ENCODE data around the gene EHMT1. TPM values are rescaled to one million over a fixed set of nuclear protein-coding genes. Genes with fewer than 3 reads are reported as not detected.

EHMT1 gene
- total RNA-seq, 1 experiment from 2014 or later: 112 TPM

DNA sequence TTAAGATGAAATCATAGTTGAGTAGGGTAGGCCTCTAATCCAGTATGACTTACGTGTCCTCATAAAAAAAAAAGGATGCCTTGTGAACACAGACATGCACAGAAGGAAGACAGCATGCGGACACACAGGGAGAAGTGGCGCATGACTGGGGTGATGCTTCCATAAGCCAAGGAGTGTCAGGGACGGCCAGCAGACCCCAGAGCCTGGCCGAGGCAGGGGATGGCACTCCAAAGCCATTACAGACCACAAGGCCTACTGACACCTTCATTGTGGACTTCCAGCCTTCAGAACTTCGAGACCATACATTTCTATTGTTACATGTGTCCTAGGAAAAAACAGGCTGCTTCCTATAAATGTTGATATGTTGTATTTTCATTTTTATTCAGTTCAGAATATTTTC, 19.9 kb downstream of the EHMT1 start:
- Histone ChIP-seq H2BK20ac (ENCODE audit: low read depth, low read length, poor library complexity, severe bottlenecking) (no peak overlapping the region), H3K9me3 (ENCODE audit: control insufficient read depth, low read depth, low read length) (no peaks in the 10 kb centered on the region), H3K79me2 (ENCODE audit: insufficient read depth, low read length) (peaks cover 45% of the 10 kb centered on the region; the same call in 1 of the 2 replicates), H4K20me1 (ENCODE audit: control insufficient read depth, insufficient read depth, insufficient read length) (no peaks in the 10 kb centered on the region), H3K4ac (ENCODE audit: low read depth, low read length) (no peak overlapping the region), H2BK5ac (ENCODE audit: insufficient read length, low read length) (no peak overlapping the region), H3K4me2 (ENCODE audit: insufficient read depth, insufficient read length, low read length) (no peak overlapping the region), H2AK5ac (ENCODE audit: insufficient read length, low read length) (no peak overlapping the region), H3K18ac (ENCODE audit: insufficient read length, low read depth, low read length) (no peak overlapping the region), H4K91ac (ENCODE audit: insufficient read length, low read depth, low read length) (no peak overlapping the region), H3K4me1 (ENCODE audit: insufficient read depth, low read length) (no peaks in the 10 kb centered on the region), H3K23me2 (ENCODE audit: insufficient read length, low read depth, low read length, poor library complexity, severe bottlenecking) (no peaks in the 10 kb centered on the region), H2BK12ac (ENCODE audit: insufficient read length, low read depth, low read length) (no peak overlapping the region), H3T11ph (ENCODE audit: low read length) (no peak overlapping the region), H2AFZ (ENCODE audit: low read length) (no peak overlapping the region), H3K23ac (ENCODE audit: insufficient read length, low read depth, low read length) (no peak overlapping the region), H3K9ac (ENCODE audit: extremely low read depth, insufficient read length, low read length) (no peak overlapping the region), H4K8ac (replicated peaks; ENCODE audit: insufficient read length, low read depth, low read length) (no peak overlapping the region), H2BK15ac (ENCODE audit: low read depth, low read length) (no peak overlapping the region), H3K27ac (ENCODE audit: insufficient read length, low read depth, low read length) (no peak overlapping the region), H3K14ac (ENCODE audit: insufficient read depth, low read length) (no peak overlapping the region), H3K27me3 (ENCODE audit: insufficient read depth, low read length) (no peaks in the 10 kb centered on the region), H2BK120ac (ENCODE audit: low read depth, low read length, poor library complexity, severe bottlenecking) (no peak overlapping the region), H3K56ac (ENCODE audit: insufficient read length, low read depth, low read length) (no peak overlapping the region), H3K79me1 (ENCODE audit: insufficient read depth, low read depth, low read length, poor library complexity, severe bottlenecking) (peaks cover 17% of the 10 kb centered on the region), H4K5ac (ENCODE audit: insufficient read length, low read depth, low read length) (no peak overlapping the region)
- DNase-seq: no peak
- Mint-ChIP-seq H3K4me1 (peaks cover 6 to 10% of the 10 kb centered on the region in 2 experiments), H3K27me3 (ENCODE audit: low read depth) (no peaks in the 10 kb centered on the region), H3K27ac (no peak overlapping the region), H3K9me3 (no peaks in the 10 kb centered on the region; a peak in 1 of 5 replicates), H3K36me3 (ENCODE audit: insufficient read depth in 1 of 3, low read depth in 3 of 3) (peaks cover 5 to 24% (median 11%) of the 10 kb centered on the region in 3 experiments; a peak in 5 of 7 replicates), H3K4me3 (no peak overlapping the region)
- TF ChIP-seq, protein P1, sequence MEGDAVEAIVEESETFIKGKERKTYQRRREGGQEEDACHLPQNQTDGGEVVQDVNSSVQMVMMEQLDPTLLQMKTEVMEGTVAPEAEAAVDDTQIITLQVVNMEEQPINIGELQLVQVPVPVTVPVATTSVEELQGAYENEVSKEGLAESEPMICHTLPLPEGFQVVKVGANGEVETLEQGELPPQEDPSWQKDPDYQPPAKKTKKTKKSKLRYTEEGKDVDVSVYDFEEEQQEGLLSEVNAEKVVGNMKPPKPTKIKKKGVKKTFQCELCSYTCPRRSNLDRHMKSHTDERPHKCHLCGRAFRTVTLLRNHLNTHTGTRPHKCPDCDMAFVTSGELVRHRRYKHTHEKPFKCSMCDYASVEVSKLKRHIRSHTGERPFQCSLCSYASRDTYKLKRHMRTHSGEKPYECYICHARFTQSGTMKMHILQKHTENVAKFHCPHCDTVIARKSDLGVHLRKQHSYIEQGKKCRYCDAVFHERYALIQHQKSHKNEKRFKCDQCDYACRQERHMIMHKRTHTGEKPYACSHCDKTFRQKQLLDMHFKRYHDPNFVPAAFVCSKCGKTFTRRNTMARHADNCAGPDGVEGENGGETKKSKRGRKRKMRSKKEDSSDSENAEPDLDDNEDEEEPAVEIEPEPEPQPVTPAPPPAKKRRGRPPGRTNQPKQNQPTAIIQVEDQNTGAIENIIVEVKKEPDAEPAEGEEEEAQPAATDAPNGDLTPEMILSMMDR (conservative IDR thresholded peaks at IDR 0.05): no peak
- WGBS (ENCODE audit: extremely low coverage, insufficient read length, low lambda C conversion rate): no CpG with 5 or more reads among the region's 6 CpGs

All from H9 (cell line).